NCI-H2196 treated with DMSO at 0.1 percent for 48 hours (cell line): ENCODE data around the gene ADCY1.

Experiments
- DNase-seq: peaks from one replicate; lab custom pipeline; 2025; ENCODE audit not compliant: unreplicated experiment; lab: John Stamatoyannopoulos, UW

Gene ADCY1

GRCh38 chr7:45576249-45576929 lies 2.2 kb downstream of the ADCY1 start:
- no peak for DNase-seq

GRCh38 chr7:45578022-45578421 lies 3.9 kb downstream of the ADCY1 start:
- DNase-seq = no peak

- no peak for DNase-seq
These were observed 4.3 kb downstream of the ADCY1 start for GRCh38 chr7:45578467-45578866.

GRCh38 chr7:45579391-45579801 lies 5.2 kb downstream of the ADCY1 start:
- DNase-seq = no peak

- no peak for DNase-seq
These were observed 6.1 kb downstream of the ADCY1 start for GRCh38 chr7:45580053-45580872.

GRCh38 chr7:45581271-45581780 lies 7.2 kb downstream of the ADCY1 start:
- no peak for DNase-seq

- DNase-seq = no peak
These were observed 8.1 kb downstream of the ADCY1 start for GRCh38 chr7:45582136-45582749.

GRCh38 chr7:45582868-45583277 lies 8.7 kb downstream of the ADCY1 start:
- no peak for DNase-seq

- DNase-seq = no peak
These were observed 9.1 kb downstream of the ADCY1 start for GRCh38 chr7:45583296-45583695.

GRCh38 chr7:45584261-45585210 lies 10.4 kb downstream of the ADCY1 start:
- DNase-seq = no peak

GRCh38 chr7:45585628-45586027 lies 11.5 kb downstream of the ADCY1 start:
- DNase-seq = no peak

GRCh38 chr7:45586542-45587520 lies 12.7 kb downstream of the ADCY1 start:
- no peak for DNase-seq

GRCh38 chr7:45588466-45588865 lies 14.3 kb downstream of the ADCY1 start:
- DNase-seq = no peak

GRCh38 chr7:45589061-45589460 lies 14.9 kb downstream of the ADCY1 start:
- no peak for DNase-seq

- no peak for DNase-seq
These were observed 15.9 kb downstream of the ADCY1 start for GRCh38 chr7:45589915-45590678.

- DNase-seq = no peak
These were observed 16.5 kb downstream of the ADCY1 start for GRCh38 chr7:45590679-45591057.

- no peak for DNase-seq
These were observed 17.1 kb downstream of the ADCY1 start for GRCh38 chr7:45591101-45591906.
